ENCODE data around the gene LGALS12.

GRCh38 chr11:63499874-63500273 lies 6.0 kb upstream of the LGALS12 start:
- TF ChIP-seq CTCF (IDR thresholded peaks at IDR 0.05; ENCODE audit: low read depth, low read length), result no peak
- no peak for TF ChIP-seq EZH2phosphoT487 (IDR thresholded peaks at IDR 0.05; ENCODE audit: low read depth)

Data from OCI-LY3 (cell line).